HepG2 (cell line): ENCODE data around the gene ZBED5.

Source experiments
- CTCF ChIP-seq: sonication (generic); formaldehyde crosslinking; IDR thresholded peaks from 2 replicates; pipeline ENCODE4 v1.5.0; 2020; ENCODE audit warnings: mild to moderate bottlenecking, missing genetic modification reagents, moderate library complexity
- MAFF ChIP-seq: IDR thresholded peaks from 2 replicates; pipeline ENCODE4 v1.6.1; 2011; ENCODE audit warnings: low read depth, low read length, improper control_type of control experiment
- PREB ChIP-seq: sonication (generic); formaldehyde crosslinking; IDR thresholded peaks from 2 replicates; pipeline ENCODE4 v1.4.0; 2020; ENCODE audit warnings: missing genetic modification reagents
- SMC3 ChIP-seq: IDR thresholded peaks from 2 replicates; pipeline ENCODE4 v1.6.1; 2011; ENCODE audit warnings: low read length, improper control_type of control experiment
- TAF15 ChIP-seq: fragments of 200-400 bp; formaldehyde crosslinking; IDR thresholded peaks from one replicate; pipeline ENCODE4 v1.6.1; 2018; ENCODE audit warnings: mild to moderate bottlenecking, low read depth, low read length; ENCODE audit not compliant: poor library complexity, severe bottlenecking
- TRAFD1 ChIP-seq: sonication (generic); formaldehyde crosslinking; IDR thresholded peaks from 2 replicates; pipeline ENCODE4 v1.5.1; 2020; ENCODE audit warnings: missing genetic modification reagents, mild to moderate bottlenecking, borderline replicate concordance
- ZNF781 ChIP-seq: sonication (generic); formaldehyde crosslinking; IDR thresholded peaks from 2 replicates; pipeline ENCODE4 v1.5.1; 2020; ENCODE audit warnings: borderline replicate concordance, mild to moderate bottlenecking, missing genetic modification reagents; ENCODE audit errors: not compliant biosample characterization

- TF ChIP-seq TAF15 = no peak
- no peak for TF ChIP-seq CTCF
- TF ChIP-seq PREB = no peak
- TF ChIP-seq TRAFD1 (CRISPR knock-in tag) = no peak
- TF ChIP-seq SMC3 = no peak
- no peak for TF ChIP-seq MAFF
- peak; percentile 40 for TF ChIP-seq ZNF781 (CRISPR knock-in tag)
Observed at GRCh38 chr11:10809373-10810160, 48.3 kb downstream of the ZBED5 start.
